Astrocyte of the cerebellum (primary cell): ENCODE data around the gene GRB10.
"Not testable (repeated sequence)": the region's sequence is repeated elsewhere in the genome, so short reads cannot be mapped to it uniquely, and the experiment has no call there.

Experiments used
- DNase-seq: peaks from one replicate; pipeline ENCODE4 v3.0.0-alpha.2; 2011; ENCODE audit warnings: low read depth
- H3K4me3 ChIP-seq: 2 replicates; pipeline ENCODE4 v1.5.1; 2011; ENCODE audit warnings: mild to moderate bottlenecking, low read depth, low read length, moderate library complexity
- CTCF ChIP-seq: IDR thresholded peaks from 2 replicates; pipeline ENCODE4 v1.5.1; 2012; ENCODE audit warnings: low read length, low read depth, moderate library complexity, mild to moderate bottlenecking; ENCODE audit errors: missing control alignments
- in situ Hi-C: cut with HindIII; loops from 2 replicates; pipeline ENCODE4 v1.10.0; 2017; ENCODE audit warnings: low sequenced_read_pairs

Gene GRB10

GRCh38 chr7:50580057-50580456, 202.6 kb downstream of the GRB10 start:
- in situ Hi-C loops, result loop anchor here (25.0 kb wide), 1 partner anchor 557 kb away; no protein-coding TSS in a partner anchor
- no peak for TF ChIP-seq CTCF

GRCh38 chr7:50578105-50578504, 204.6 kb downstream of the GRB10 start:
- in situ Hi-C loops, result loop anchor here (25.0 kb wide), 1 partner anchor 559 kb away; no protein-coding TSS in a partner anchor
- not testable (repeated sequence) for DNase-seq

More at GRCh38 chr7:50580057-50580456, 202.6 kb downstream of the GRB10 start:
- DNase-seq, result no peak
- no peak overlapping the region for H3K4me3 ChIP-seq

GRCh38 chr7:50577569-50577968, 205.1 kb downstream of the GRB10 start:
- TF ChIP-seq CTCF, result no peak
- in situ Hi-C loops, result loop anchor here (25.0 kb wide), 1 partner anchor 560 kb away; no protein-coding TSS in a partner anchor
- DNase-seq, result no peak
- H3K4me3 ChIP-seq, result no peak overlapping the region

More at GRCh38 chr7:50578105-50578504, 204.6 kb downstream of the GRB10 start:
- H3K4me3 ChIP-seq, result not testable (repeated sequence)

GRCh38 chr7:50576388-50576787, 206.3 kb downstream of the GRB10 start:
- DNase-seq, H3K4me3 ChIP-seq: not testable (repeated sequence)
- in situ Hi-C loops, result loop anchor here (25.0 kb wide), 1 partner anchor 561 kb away; no protein-coding TSS in a partner anchor

GRCh38 chr7:50567715-50568261, 214.9 kb downstream of the GRB10 start:
- H3K4me3 ChIP-seq, result no peak overlapping the region
- TF ChIP-seq CTCF, result no peak
- no peak for DNase-seq
- in situ Hi-C loops, result no loop called here

GRCh38 chr7:50565977-50566376, 216.7 kb downstream of the GRB10 start:
- H3K4me3 ChIP-seq, result no peak overlapping the region
- TF ChIP-seq CTCF, result no peak
- in situ Hi-C loops, result no loop called here
- no peak for DNase-seq

GRCh38 chr7:50565559-50565916, 217.2 kb downstream of the GRB10 start:
- no peak overlapping the region for H3K4me3 ChIP-seq
- TF ChIP-seq CTCF, result no peak
- in situ Hi-C loops, result no loop called here
- DNase-seq, result no peak
